HG03025 (cell line): Measurements from ENCODE around the gene ASIC2.

Experiments used
- ATAC-seq: cut with Tn5 transposase; IDR thresholded peaks from one replicate; pipeline ENCODE4 v1.9.1; 2021; ENCODE audit warnings: mild to moderate bottlenecking, moderate library complexity; ENCODE audit not compliant: unreplicated experiment, low FRiP score

Gene ASIC2

DNA sequence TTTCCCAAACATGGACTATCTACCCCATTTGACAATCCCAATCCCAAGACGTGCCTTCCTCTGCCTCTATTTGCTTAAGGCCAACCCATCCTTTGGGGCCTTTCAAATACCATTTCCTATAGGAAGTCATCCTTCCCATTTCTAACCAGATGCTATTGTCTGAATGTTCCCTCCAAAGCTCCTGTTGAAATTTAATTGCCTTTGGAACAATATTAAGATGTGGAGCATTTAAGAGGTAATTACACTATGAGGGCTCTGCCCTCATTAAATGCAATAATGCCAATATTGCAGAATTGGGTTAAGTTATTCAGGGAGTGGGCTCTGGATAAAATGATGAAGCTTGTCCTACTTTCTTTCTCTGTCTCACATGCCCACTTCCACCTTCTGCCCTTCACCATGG, 125.4 kb downstream of the ASIC2 start:
- ATAC-seq, result no peak

DNA sequence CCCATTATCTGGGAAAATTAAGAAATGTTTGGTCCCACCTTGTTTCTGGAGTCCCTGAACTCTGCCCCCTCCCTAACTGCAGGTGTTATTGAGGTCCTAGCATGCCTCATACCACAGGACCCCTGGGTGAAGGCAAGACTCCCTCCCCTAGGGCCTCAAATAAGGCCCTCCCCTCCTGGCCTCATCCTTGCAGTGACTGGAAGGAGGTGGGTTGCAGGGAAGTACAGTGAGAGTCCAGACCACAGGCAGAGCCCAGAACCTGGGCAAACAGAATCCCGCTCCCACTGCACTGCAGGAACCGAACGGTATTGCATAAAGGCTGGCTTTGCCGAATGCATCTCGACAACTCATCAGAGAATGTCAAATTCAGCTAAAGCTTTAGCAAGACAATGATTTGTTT, 126.6 kb downstream of the ASIC2 start:
- no peak for ATAC-seq

DNA sequence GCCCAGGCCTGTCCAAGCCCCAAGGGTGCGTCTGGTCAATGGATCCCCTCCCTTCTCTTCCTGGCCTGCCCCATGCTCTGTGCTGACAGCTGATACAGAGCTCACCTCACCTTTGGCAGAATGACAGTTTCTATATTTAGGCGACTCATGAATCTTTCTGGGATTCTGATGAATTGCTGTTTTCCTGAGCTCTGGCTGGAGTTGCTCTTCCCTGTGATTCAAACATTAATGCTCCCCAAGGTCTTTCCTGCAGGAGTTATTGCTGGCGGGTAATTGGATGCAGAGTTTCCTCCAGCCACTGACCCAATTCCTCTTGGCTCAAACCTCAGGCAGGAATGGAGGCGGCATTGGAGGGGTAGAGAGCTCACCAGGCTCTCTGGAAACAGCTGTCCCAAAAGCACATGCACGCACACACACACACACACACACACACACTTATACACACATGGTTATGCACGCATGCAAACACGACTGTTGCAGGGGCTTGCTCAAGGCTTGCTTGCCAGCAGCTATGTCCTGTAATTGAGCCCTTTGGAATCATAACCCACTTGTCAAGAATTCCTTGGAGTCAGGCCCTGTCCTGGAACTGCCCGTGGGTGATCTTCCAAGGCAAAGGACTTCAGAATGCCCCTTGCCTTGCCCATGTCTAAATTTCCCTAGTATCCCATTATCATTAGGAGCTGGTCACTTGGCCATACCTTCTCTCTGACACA, 128.8 kb downstream of the ASIC2 start:
- no peak for ATAC-seq

DNA sequence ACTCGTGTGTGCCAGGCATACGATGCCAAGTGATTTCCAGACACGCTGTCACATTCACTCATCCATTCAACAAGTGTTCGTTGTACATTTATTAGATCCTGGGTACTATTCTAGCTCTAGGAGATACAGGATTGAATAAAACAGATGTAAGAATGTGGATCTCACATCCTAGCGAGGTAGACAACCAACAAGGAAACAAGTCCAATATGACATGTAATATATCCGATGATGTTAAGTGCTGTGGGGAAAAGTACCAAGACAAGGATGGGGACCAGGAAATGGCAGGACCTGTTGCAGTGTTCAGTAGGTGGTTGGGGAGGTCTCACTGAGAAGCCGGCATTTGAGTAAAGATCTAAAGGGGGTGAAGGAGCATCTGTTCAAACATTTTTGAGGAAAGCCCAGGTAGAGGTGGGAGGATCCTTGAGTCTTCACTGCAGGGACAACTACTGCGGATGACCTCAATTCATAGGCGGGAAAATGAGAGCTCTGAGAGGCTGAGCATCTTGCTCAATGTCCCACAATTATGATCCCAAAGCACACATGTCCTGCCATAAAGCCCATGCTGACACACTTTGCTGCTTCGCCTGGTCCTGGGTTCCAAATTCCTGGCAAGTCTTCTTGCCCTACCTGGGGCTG, 129.4 kb downstream of the ASIC2 start:
- ATAC-seq, result no peak

DNA sequence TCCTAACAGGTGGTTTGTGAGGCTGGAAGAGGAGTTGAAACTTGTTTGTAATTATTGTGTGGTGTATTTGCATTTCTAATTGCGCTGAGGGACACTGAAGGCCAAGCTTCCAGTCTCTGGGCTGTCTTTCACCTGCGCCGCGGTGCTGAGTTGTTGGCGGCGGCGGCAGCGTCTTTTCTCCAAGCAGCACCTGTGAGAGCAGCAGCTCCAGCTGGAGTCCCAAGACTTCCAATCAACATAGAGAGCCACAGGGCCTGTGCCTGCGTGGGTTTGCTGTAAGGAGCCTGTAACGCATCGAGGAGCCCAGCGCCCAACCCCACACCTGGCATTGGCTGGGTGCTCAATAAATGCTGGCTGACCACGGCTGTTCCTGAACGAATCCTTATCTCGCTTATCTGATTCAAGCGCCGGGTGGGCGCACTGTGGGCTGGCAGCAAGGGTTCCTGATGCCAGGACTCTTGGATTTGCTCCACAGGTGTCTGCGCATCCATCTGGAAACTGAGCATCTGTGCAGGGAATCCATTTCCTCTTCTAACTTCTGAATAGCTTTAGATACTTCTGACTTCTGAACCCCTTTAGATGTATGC, 138.1 kb downstream of the ASIC2 start:
- ATAC-seq, result no peak

DNA sequence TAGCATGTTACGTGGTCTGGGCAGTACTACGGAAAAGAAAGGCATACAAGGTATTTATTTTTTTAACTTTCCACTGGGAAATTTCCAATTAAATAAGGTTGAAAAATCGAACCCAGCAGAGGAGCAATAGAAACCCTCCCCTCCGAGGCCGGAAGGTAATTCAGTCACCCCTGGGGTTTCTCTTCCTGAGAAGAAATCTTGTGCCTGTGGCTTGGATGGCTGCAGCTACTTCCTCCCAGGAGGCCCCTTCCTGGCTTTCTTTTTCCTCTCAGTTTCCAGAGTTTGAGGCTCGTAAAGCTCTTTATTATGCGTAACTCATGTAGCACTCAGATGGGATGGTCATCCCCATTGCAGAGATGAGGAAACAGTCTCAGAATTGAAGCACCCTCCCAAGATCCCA, 140.3 kb downstream of the ASIC2 start:
- ATAC-seq, result no peak

DNA sequence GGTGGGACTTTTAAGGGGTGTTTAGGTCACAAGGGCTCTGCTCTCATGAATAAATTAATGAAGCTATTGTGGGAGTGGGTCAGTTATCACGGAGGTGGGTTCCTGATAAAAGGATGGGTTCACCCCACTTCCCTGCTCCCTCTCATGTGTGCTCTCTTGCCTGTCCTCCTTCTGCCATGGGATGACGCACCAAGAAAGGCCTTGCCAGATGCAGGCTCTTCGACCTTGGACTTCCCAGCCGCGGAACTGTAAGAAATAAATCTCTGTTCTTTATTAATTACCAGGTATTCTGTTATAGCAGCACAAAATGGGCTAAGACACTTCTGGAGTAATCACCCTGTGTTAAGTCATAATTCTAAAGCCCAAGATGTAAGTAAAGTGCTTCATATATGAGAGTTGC, 141.5 kb downstream of the ASIC2 start:
- ATAC-seq, result no peak

DNA sequence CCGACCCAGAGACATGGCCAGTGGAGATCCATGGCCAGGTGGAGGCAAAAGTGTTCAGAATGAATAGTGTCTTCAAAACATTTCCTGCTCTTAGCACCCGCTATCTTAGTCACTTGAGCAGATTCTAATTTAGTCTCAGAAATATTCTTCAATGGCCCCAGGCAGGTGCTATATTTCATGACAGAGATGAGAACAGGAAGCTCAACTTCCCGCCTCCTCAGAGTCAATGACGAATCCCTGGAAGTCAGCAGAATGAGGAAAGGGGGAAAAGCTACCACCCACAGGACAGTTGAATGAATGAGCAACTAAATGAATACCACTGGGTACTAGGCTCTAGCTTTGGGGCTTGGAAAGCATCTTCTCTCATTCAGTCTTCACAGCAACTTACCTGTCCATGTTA, 147.2 kb downstream of the ASIC2 start:
- no peak for ATAC-seq

DNA sequence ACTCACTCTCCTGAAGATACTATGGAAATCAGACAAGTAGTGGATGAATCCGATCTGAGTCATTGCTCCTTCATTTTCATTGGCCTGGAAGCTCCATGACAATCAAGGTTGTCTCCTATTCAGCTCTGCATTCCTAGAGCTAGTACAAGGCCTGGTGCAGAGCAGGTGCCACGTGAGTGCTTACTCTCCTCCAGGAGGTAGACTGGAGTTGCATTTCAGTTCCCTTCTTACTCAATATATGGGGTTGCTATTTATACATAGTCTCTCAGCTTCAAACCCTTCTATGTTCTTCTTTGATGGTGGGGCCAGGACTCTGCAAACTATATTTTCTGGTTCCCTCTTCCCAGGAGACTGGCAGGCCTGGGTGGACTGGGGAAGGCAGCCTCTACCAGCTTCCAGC, 148.3 kb downstream of the ASIC2 start:
- no peak for ATAC-seq

DNA sequence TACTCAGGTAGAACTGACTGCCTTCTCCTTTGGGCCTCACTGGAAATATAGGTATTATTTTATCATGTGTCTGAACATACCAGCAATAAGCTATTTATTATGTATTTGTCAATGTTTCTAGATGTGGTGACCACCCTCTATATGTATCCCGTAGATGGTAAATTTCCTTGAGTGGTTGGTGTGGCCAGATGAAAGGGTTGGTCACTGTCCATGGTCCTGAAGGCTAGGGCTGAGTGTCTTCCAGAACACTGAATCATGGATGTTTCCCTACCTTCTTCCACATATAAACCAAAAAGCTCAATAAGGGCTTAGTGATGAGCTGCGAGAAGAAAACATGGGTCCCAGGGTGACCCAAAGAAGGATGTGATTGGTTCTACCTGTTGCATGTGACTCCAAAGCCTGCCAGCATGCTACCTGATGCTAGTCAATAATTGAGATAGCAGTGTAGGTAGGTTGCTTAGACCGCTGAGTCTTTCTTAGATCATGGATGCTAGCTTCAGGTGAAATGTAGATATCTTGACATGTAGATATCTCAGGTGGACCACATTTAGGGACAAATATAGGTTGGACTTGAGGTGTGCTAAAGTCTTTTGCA, 150.3 kb downstream of the ASIC2 start:
- ATAC-seq, result no peak

DNA sequence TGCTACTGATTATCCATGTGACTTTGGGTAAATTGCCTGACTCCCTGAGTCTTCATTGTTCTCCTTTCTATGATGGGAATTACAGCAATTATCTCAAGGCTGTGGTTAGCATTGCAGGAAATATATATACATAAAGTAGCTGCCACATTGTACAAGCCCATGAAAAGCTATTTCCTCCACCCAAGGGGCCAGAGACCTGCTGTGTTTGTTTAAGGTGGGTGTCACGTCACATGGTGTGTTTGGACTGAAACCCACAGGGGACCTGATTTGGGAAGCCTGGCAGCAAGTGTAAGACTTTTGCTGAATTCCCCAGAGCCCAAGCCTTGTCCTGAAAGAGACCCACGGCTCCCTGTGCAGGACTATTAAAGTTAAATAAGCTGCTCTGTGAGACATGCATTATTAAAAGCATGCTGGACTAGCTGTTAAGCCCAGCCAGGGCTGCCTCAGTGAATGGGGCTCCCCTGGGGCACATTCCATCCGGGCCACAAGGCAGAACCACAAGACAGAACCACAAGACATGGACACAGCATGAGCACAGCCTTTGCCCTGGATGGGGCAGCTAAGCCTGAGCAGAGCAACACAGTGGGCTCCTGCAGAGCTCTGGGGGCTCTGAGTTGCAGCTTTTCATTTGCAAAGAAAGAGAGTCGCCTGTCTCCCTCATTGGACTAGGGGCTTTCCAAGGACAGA, 152.5 kb downstream of the ASIC2 start:
- ATAC-seq, result no peak

DNA sequence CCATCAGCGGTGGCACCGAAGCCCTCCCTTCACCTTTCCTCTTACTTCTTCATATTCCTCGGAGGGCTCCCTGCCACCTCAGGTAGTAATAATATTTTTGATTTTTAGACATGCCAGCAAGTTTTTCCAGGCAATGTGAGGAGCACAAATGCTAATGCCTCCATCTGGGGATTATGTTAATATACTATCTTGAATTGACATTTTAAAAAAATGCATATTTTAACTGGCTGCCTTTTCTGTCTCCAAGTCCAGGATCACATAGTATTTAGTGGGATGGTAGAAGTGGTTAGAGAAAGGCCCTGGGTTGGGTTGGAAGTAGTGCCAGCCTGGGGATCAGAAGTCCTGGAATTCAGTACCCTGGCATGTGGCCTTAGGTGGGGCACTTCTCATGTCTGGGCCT, 154.5 kb downstream of the ASIC2 start:
- no peak for ATAC-seq

DNA sequence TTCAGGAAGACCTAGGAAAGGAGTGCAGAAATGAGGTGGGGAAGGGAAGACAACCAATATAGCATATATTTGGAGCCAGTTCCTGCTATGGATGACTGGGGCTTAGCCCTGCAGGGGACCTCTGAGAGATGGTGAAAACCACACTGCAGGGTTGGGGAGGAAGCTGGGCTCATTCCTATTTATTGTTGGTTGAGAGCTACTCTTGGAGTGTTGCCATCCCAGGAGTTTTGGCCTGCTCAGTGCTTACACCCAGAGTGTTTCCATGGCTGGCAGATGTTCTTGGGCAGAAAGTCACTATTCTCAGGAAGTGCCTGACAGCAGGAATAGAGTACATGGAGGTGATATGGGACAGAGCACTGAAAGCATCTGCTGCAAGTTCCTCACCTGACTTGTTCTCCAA, 155.7 kb downstream of the ASIC2 start:
- no peak for ATAC-seq

DNA sequence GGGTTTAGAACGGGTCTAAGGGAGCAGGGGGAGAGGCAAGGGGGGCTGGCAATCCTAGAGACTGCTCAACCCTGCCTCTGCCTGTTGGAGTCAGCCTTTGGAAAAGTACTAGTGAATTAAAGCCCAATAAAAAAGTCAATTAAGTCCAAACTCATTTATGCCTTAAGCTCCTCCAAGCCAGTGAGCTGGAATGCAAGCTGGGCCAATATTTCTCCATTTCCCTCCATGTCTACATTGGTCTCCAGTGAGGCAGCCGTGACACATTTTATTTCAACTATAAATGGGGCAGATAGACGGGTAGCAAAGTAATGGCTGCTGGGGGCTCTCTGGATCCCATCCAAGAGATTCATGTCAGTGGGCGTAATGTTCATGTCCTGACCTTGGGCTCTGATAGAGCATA, 157.4 kb downstream of the ASIC2 start:
- ATAC-seq, result no peak

DNA sequence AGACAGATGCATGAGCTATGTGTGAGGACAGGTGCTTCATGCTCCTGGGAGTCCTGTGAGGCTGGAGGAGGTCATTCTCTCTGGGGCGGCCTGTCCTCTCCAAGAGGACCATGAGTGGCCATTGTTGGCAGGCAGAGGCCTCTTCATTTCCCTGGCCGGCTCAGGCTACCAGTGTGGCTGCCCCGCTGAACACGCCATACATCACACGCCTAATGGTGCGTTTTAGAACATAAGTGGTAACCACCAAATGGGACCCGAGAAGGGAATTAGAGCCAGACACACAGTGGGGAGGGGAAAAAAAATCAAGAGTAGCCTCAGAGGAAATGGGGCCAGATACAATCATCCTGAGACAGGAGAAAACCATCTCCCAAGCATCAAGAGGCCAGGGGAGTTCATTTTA, 161.5 kb downstream of the ASIC2 start:
- no peak for ATAC-seq

DNA sequence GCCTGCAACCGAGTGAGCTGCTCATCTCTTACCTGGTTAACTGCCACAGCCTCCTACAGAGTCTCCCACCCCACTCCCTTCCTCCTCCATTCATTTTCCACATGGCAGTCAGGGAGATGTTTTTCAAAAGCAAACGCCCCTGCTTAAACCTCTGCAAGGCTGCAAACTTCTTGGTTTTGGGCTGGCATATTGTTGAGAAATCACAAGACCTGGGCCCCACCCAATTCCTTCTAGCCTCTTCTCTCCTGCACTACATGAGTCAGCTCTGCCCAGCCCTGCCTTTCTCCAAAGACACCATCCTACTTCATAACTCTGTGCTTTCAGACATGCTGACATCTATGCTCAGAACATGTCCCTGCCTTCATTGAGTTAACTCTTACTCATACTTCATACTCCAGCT, 165.4 kb downstream of the ASIC2 start:
- no peak for ATAC-seq

DNA sequence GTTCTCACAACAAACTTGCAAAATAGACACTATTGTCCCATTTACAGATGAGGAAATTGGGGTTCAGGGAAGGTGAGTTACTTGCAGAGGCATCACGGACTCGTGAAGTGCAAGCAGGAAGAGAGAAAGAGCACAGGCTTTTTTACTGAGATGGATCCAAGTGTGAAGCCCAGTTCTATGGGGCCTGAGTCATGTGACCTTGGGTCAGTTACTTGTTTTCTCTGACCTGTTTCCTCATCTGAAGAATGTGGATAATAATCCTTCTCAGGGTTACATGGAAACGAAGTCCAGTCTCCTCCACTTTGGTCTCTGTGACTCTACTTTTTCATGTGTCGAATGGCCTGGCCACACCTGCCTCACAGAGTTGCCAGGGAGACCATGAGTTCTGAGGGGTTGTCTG, 167.0 kb downstream of the ASIC2 start:
- no peak for ATAC-seq

DNA sequence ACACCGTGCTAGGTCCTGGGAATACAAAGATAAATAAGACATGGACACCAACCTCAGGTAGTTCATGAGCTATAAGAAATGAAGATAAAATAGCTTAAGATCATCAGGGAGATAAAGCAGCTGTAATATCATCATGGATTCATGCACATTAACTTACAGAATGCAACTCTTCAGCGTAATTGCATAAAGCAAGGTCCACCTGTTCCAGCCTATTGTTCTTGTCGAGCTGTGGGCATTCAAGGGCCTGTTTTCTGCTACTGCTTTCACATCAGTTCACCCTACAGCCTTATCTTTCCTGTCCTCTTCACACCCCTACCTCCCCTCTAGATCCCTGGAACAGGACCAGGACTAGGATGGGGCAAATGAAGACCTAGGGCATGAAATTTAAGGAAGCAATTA, 167.5 kb downstream of the ASIC2 start:
- no peak for ATAC-seq

DNA sequence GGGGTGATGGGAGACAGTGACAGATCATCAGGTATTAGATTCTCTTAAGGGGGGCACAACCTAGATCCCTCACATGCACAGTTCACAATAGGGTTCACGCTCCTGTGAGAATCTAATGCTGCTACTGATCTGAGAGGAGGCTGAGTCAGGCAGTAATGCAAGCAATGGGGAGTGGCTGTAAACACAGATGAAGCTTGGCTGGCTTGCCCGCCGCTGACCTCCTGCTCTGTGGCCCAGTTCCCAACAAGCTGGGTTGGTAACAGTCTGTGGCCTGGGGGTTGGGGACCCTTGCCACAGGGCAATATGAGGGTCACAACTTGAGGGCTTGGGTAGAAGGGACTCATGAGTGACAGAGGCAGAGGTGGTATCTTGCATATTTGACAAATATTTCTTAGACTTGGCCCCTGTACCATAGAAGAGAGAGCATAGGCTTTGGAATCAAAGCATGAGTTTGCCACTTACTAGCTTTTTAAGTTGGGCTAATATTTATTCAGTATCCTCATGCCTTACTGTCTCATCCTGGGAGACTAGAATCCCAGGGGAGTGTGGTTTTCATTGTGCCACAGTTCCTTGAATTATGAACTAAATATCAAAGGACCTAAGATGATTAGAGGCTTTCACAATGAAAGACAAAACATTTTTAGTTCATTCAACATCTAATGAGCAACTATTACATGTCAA, 168.1 kb downstream of the ASIC2 start:
- ATAC-seq, result no peak

DNA sequence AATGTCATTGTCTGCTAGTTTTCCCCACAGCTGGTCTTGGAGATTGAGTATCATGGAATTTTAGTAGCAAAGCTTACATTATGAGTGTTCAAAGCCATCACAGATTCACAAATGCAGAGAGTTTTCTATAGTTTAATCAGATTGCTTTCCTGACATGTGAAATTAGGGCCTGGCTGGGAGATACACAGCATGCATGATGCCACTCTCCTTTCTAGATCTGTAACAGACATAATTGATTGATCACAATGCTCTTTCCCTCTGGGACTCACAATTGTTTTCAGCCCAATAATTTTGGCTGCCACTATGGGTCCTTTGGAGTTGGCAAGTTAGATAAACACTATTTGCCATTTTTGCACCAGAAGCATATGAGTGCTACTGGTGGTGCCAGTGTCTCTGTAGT, 168.9 kb downstream of the ASIC2 start:
- ATAC-seq, result no peak

DNA sequence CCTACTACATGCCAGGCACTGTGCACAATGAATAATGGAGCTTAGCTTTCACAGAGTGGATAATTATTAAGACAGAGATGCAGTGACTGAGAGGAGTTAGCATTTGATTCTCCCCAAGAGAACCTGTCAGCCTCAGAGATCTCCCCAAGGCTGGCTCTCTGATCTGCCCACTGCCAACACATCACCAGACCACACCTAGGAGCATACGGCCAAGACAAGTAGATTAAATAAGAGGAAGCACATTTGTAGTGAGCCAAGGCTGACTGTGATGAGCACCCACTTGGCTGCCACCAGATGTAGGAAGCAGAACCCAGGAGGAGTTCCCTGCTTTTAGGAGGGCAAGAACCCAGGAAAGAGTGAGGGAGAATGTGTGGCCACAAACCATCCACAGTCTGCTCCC, 171.3 kb downstream of the ASIC2 start:
- no peak for ATAC-seq
